ENCODE data around the gene NDST1.

DNA sequence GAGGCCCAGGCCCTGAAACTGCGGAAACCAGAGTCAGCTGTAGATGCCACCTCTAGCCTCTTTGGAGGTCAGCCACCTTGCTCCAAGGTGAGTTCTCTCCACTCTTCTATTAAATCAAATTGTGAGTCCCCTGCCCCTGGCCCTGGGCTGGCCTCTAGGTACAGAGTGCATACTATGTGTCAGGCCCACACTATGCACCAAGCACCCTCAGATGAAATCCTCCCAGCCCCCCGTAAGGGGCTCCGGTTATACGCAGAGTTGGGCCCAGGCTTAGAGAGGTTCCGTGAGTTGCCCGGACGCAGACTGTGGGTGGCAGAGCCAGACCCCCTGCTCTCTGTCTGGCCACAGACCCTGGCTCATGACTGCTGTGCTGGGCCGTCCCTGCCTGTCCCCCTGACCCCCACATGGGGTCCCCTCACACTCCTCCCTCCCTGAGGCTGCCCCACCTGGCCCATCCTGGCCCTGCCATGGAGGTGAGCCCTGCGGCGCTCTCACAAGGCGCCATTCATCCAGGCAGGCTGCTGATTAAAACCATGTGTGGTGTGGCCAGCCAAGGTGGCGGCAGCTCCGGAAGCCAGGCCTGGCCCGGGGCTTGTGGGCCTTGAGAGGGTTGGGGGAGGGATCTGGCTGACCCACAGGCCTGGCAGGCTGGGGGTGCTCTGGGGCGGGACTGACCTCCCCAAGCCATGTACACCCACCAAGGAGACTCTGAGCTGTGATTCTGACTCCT, 67.1 kb downstream of the NDST1 start:
- TF ChIP-seq, protein P1, sequence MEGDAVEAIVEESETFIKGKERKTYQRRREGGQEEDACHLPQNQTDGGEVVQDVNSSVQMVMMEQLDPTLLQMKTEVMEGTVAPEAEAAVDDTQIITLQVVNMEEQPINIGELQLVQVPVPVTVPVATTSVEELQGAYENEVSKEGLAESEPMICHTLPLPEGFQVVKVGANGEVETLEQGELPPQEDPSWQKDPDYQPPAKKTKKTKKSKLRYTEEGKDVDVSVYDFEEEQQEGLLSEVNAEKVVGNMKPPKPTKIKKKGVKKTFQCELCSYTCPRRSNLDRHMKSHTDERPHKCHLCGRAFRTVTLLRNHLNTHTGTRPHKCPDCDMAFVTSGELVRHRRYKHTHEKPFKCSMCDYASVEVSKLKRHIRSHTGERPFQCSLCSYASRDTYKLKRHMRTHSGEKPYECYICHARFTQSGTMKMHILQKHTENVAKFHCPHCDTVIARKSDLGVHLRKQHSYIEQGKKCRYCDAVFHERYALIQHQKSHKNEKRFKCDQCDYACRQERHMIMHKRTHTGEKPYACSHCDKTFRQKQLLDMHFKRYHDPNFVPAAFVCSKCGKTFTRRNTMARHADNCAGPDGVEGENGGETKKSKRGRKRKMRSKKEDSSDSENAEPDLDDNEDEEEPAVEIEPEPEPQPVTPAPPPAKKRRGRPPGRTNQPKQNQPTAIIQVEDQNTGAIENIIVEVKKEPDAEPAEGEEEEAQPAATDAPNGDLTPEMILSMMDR (IDR thresholded peaks at IDR 0.05): no peak
- TF ChIP-seq EP300 (IDR thresholded peaks at IDR 0.05): no peak
- no peak for TF ChIP-seq POLR2A (IDR thresholded peaks at IDR 0.05)
